Measurements from ENCODE around the gene ACTN1. TPM values are rescaled to one million over a fixed set of nuclear protein-coding genes. Genes with fewer than 3 reads are reported as not detected.

ACTN1 gene
- total and polyA plus RNA-seq, 2 of the 8 experiments (the other 6 are each of a cell fraction or from before 2014, with no cell fraction given): 236 to 262 TPM

- no peak overlapping the region for H2AK5ac ChIP-seq (ENCODE audit: low read depth, low read length)
- H3K27me3 ChIP-seq (replicated peaks in 1 of 4; ENCODE audit: control insufficient read depth in 3 of 4, extremely low read depth in 1 of 4, insufficient read depth in 3 of 4, low read length in 3 of 4): no peaks in the 10 kb centered on the region
- 88% methylated on average over 5 of the region's 5 CpGs; no CpG with 5 or more reads in 1 of the 2 experiments for WGBS, 2 experiments (ENCODE audit: extremely low coverage in 1 of 2, insufficient coverage in 1 of 2, insufficient read length in 1 of 2, insufficient replicate concordance in 2 of 2, low coverage in 1 of 2, low lambda C conversion rate in 2 of 2, missing lambda C conversion rate in 1 of 2)
- no peak overlapping the region for H3K4me2 ChIP-seq (ENCODE audit: insufficient read depth in 1 of 2, low read depth in 2 of 2, low read length in 2 of 2)
- H3K56ac ChIP-seq (replicated peaks; ENCODE audit: insufficient read length, low read depth, low read length): no peak overlapping the region
- no peak for FAIRE-seq
- ChIA-PET CTCF (ENCODE audit: partially characterized antibody) (interaction anchor here (0.6 to 22.6 kb wide), 10 partner anchors 7 to 1520 kb away, joined by 3 to 291 read pairs (median 3); no protein-coding TSS in a partner anchor), POLR2A (ENCODE audit: partially characterized antibody) (no interaction called here)
- H3K23ac ChIP-seq (ENCODE audit: insufficient read length): no peak overlapping the region
- H2BK120ac ChIP-seq (replicated peaks; ENCODE audit: low read depth, low read length): no peak overlapping the region
- H3K9ac ChIP-seq (replicated peaks in 1 of 4; ENCODE audit: extremely low read depth in 1 of 4, low read depth in 3 of 4, low read length in 3 of 4): no peak overlapping the region
- no peak overlapping the region for H3K4ac ChIP-seq (replicated peaks; ENCODE audit: insufficient read length, low read depth, low read length)
- no peak overlapping the region for H3K14ac ChIP-seq (ENCODE audit: insufficient read length)
- H4K91ac ChIP-seq (replicated peaks; ENCODE audit: insufficient read length, low read length): no peak overlapping the region
- H3K79me2 ChIP-seq (ENCODE audit: control insufficient read depth in 1 of 2, insufficient read depth in 2 of 2, low read length in 2 of 2): peaks cover 7 to 96% of the 10 kb centered on the region in 2 experiments; a peak in 3 of 4 replicates
- H2BK15ac ChIP-seq (ENCODE audit: low read length): no peak overlapping the region
- H4K8ac ChIP-seq (ENCODE audit: extremely low read depth, insufficient read depth, low read length): no peak overlapping the region
- H3K18ac ChIP-seq (ENCODE audit: extremely low read depth, low read length): no peak overlapping the region
- no peak overlapping the region for H3K4me3 ChIP-seq (ENCODE audit: extremely low read depth in 1 of 4, insufficient read depth in 2 of 4, low read depth in 3 of 4, low read length in 4 of 4)
- H2BK5ac ChIP-seq (ENCODE audit: low read depth, low read length): 0 out of 2 replicates have a peak overlapping the region, but pooled peaks have one; percentile 37
- no peaks in the 10 kb centered on the region for H3K9me3 ChIP-seq (ENCODE audit: insufficient read depth in 2 of 2, low read depth in 1 of 2, low read length in 1 of 2)
- H3K27ac ChIP-seq (ENCODE audit: low read depth, low read length): no peak overlapping the region
- H3K4me1 ChIP-seq (replicated peaks in 1 of 4; ENCODE audit: control insufficient read depth in 3 of 4, insufficient read depth in 4 of 4, low read length in 3 of 4): peaks cover 0 to 13% (median 2%) of the 10 kb centered on the region in 4 experiments; a peak in 4 of 7 replicates
- H4K20me1 ChIP-seq (replicated peaks in 1 of 2; ENCODE audit: control insufficient read depth in 1 of 2, insufficient read depth in 2 of 2, low read length in 2 of 2): peaks cover 19 to 38% of the 10 kb centered on the region in 2 experiments
- no peak for DNase-seq (ENCODE audit: low read depth in 1 of 2, low spot score in 2 of 2)
- H3K23me2 ChIP-seq (ENCODE audit: low read depth, low read length): no peaks in the 10 kb centered on the region
- H3K36me3 ChIP-seq (ENCODE audit: control insufficient read depth in 2 of 4, insufficient read depth in 4 of 4, low read length in 3 of 4): 0 out of 8 replicates have a peak, but pooled peaks cover 0 to 3% (median 0%) of the 10 kb centered on the region in 4 experiments
- H4K5ac ChIP-seq (ENCODE audit: insufficient read length, low read depth, low read length): no peak overlapping the region
- peaks cover 18% of the 10 kb centered on the region for H3K79me1 ChIP-seq (ENCODE audit: low read depth, low read length)
- no peak overlapping the region for H2BK12ac ChIP-seq (ENCODE audit: low read depth, low read length)
- no peak overlapping the region for H2BK20ac ChIP-seq (ENCODE audit: low read length)
- H2AFZ ChIP-seq (ENCODE audit: low read length): no peak overlapping the region
- TF ChIP-seq, protein P1, sequence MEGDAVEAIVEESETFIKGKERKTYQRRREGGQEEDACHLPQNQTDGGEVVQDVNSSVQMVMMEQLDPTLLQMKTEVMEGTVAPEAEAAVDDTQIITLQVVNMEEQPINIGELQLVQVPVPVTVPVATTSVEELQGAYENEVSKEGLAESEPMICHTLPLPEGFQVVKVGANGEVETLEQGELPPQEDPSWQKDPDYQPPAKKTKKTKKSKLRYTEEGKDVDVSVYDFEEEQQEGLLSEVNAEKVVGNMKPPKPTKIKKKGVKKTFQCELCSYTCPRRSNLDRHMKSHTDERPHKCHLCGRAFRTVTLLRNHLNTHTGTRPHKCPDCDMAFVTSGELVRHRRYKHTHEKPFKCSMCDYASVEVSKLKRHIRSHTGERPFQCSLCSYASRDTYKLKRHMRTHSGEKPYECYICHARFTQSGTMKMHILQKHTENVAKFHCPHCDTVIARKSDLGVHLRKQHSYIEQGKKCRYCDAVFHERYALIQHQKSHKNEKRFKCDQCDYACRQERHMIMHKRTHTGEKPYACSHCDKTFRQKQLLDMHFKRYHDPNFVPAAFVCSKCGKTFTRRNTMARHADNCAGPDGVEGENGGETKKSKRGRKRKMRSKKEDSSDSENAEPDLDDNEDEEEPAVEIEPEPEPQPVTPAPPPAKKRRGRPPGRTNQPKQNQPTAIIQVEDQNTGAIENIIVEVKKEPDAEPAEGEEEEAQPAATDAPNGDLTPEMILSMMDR (IDR thresholded peaks at IDR 0.05; ENCODE audit: control extremely low read depth in 1 of 3, insufficient read depth in 1 of 3, low read depth in 1 of 3, low read length in 3 of 3): no peak
- TF ChIP-seq GABPA (IDR thresholded peaks at IDR 0.05; ENCODE audit: borderline replicate concordance, insufficient read depth, low read length): no peak
- no peak for TF ChIP-seq SP2 (IDR thresholded peaks at IDR 0.05; ENCODE audit: low read length)
- no peak for TF ChIP-seq JUND (IDR thresholded peaks at IDR 0.05; ENCODE audit: low read length)
- TF ChIP-seq EZH2 (IDR thresholded peaks at IDR 0.05; ENCODE audit: low read depth, low read length, severe bottlenecking): no peak
- TF ChIP-seq HDAC2 (IDR thresholded peaks at IDR 0.05; ENCODE audit: borderline replicate concordance in 1 of 2, low read depth in 2 of 2, low read length in 2 of 2): no peak
- TF ChIP-seq TAF7 (optimal IDR thresholded peaks at IDR 0.05; ENCODE audit: borderline replicate concordance, low read depth, low read length): no peak
- TF ChIP-seq CEBPB (IDR thresholded peaks at IDR 0.05; ENCODE audit: low read depth, low read length): no peak
- TF ChIP-seq SRF (IDR thresholded peaks at IDR 0.05; ENCODE audit: low read depth, low read length): no peak
- no peak for TF ChIP-seq RBBP5 (IDR thresholded peaks at IDR 0.05; ENCODE audit: borderline replicate concordance, low read depth, low read length)
- TF ChIP-seq CHD1 (IDR thresholded peaks at IDR 0.05; ENCODE audit: low read depth, low read length): no peak
Observed at GRCh38 chr14:68932686-68933085, 46.4 kb downstream of the ACTN1 start.

All from H1 (cell line).